Fibroblast of villous mesenchyme (primary cell): ENCODE results near the gene PPP1R10. TPM values are rescaled to one million over a fixed set of nuclear protein-coding genes. Genes with fewer than 3 reads are reported as not detected.

Source experiments
- DNase-seq: peaks from one replicate; pipeline ENCODE4 v3.0.0-alpha.2; 2010; ENCODE audit warnings: low read depth
- H3K4me3 ChIP-seq: 2 replicates; pipeline ENCODE4 v1.5.1; 2011; ENCODE audit warnings: low read depth, mild to moderate bottlenecking, low read length
- CTCF ChIP-seq: IDR thresholded peaks from 2 replicates; pipeline ENCODE4 v1.5.1; 2012; ENCODE audit warnings: low read depth, mild to moderate bottlenecking, low read length; ENCODE audit not compliant: insufficient read depth
- total RNA-seq: library from RNA; depleted of rRNA; stranded (reverse); fragments of >200 nt; gene quantifications from 2 replicates; pipeline ENCODE4 v1.2.3, GENCODE V29; 2012

The PPP1R10 gene
- total RNA-seq, 1 donor: 70.4 TPM

- DNase-seq: no peak
- no peak overlapping the region for H3K4me3 ChIP-seq
- no peak for TF ChIP-seq CTCF
These were observed 7.0 kb downstream of the PPP1R10 start for GRCh38 chr6:30610065-30610464.

- no peak for TF ChIP-seq CTCF
- DNase-seq: no peak
- no peak overlapping the region for H3K4me3 ChIP-seq
These were observed 13.1 kb downstream of the PPP1R10 start for GRCh38 chr6:30603961-30604360.

- no peak overlapping the region for H3K4me3 ChIP-seq
- DNase-seq: no peak
- no peak for TF ChIP-seq CTCF
These were observed 15.0 kb downstream of the PPP1R10 start for GRCh38 chr6:30601815-30602641.

- TF ChIP-seq CTCF: no peak
- no peak overlapping the region for H3K4me3 ChIP-seq
- no peak for DNase-seq
These were observed 15.6 kb downstream of the PPP1R10 start for GRCh38 chr6:30601436-30601814.

- H3K4me3 ChIP-seq: no peak overlapping the region
- TF ChIP-seq CTCF: no peak
- no peak for DNase-seq
These were observed 16.5 kb downstream of the PPP1R10 start for GRCh38 chr6:30600451-30600961.

GRCh38 chr6:30599625-30600324, 17.3 kb downstream of the PPP1R10 start:
- no peak for DNase-seq
- no peak for TF ChIP-seq CTCF
- no peak overlapping the region for H3K4me3 ChIP-seq
